SK-N-SH treated with all-trans-retinoic acid at 6 μM for 48 hours (cell line): Measurements from ENCODE around the gene PBX1.
A peak's percentile ranks its signal among the peaks of the same experiment; 100 is the strongest.

Experiments used
- ATAC-seq: fragments of 200-7000 bp; cut with Tn5 transposase; 3 replicates; pipeline ENCODE4 v1.9.1; 2020; ENCODE audit warnings: mild to moderate bottlenecking, moderate library complexity
- CREB5 ChIP-seq: fragments of 250-450 bp; sonication (Bioruptor Pico); IDR thresholded peaks from 2 replicates; pipeline ENCODE4 v1.5.1; 2020; ENCODE audit warnings: low read depth, mild to moderate bottlenecking, moderate library complexity
- CSDC2 ChIP-seq: fragments of 250-450 bp; sonication (Bioruptor Pico); IDR thresholded peaks from 2 replicates; pipeline ENCODE4 v1.5.0; 2020; ENCODE audit warnings: mild to moderate bottlenecking, moderate library complexity
- GLIS3 ChIP-seq: fragments of 250-450 bp; sonication (Bioruptor Pico); IDR thresholded peaks from 2 replicates; pipeline ENCODE4 v1.5.0; 2020; ENCODE audit warnings: mild to moderate bottlenecking, moderate library complexity
- ISL1 ChIP-seq: fragments of 250-450 bp; sonication (Bioruptor Pico); IDR thresholded peaks from 2 replicates; pipeline ENCODE4 v2.1.2; 2022; ENCODE audit warnings: mild to moderate bottlenecking, moderate library complexity
- OSR1 ChIP-seq: fragments of 250-450 bp; sonication (Bioruptor Pico); IDR thresholded peaks from 2 replicates; pipeline ENCODE4 v1.8.0; 2022; ENCODE audit warnings: moderate library complexity, mild to moderate bottlenecking, inconsistent platforms
- PATZ1 ChIP-seq: fragments of 250-450 bp; sonication (Bioruptor Pico); IDR thresholded peaks from 2 replicates; pipeline ENCODE4 v1.8.0; 2020; ENCODE audit warnings: mild to moderate bottlenecking, moderate library complexity, borderline replicate concordance
- POU6F1 ChIP-seq: fragments of 250-450 bp; sonication (Bioruptor Pico); IDR thresholded peaks from 2 replicates; pipeline ENCODE4 v1.8.0; 2021; ENCODE audit warnings: low read depth, mild to moderate bottlenecking, moderate library complexity, borderline replicate concordance
- PPARA ChIP-seq: fragments of 250-450 bp; sonication (Bioruptor Pico); IDR thresholded peaks from 2 replicates; pipeline ENCODE4 v1.5.0; 2020; ENCODE audit warnings: mild to moderate bottlenecking, borderline replicate concordance
- TCF4 ChIP-seq: fragments of 250-450 bp; sonication (Bioruptor Pico); IDR thresholded peaks from 2 replicates; pipeline ENCODE4 v1.8.0; 2021; ENCODE audit warnings: mild to moderate bottlenecking, moderate library complexity, borderline replicate concordance
- TOX ChIP-seq: fragments of 250-450 bp; sonication (Bioruptor Pico); IDR thresholded peaks from 2 replicates; pipeline ENCODE4 v1.8.0; 2021; ENCODE audit warnings: mild to moderate bottlenecking, moderate library complexity, borderline replicate concordance
- TSHZ2 ChIP-seq: fragments of 250-450 bp; sonication (Bioruptor Pico); IDR thresholded peaks from 2 replicates; pipeline ENCODE4 v1.5.0; 2020; ENCODE audit warnings: mild to moderate bottlenecking, moderate library complexity
- ZFP30 ChIP-seq: fragments of 450-650 bp; formaldehyde crosslinking; IDR thresholded peaks from 2 replicates; pipeline ENCODE4 v1.5.0; 2022; ENCODE audit warnings: mild to moderate bottlenecking, moderate library complexity
- ZNF565 ChIP-seq: fragments of 450-650 bp; formaldehyde crosslinking; conservative IDR thresholded peaks from 2 replicates; pipeline ENCODE4 v1.5.0; 2020; ENCODE audit warnings: low read depth, mild to moderate bottlenecking, moderate library complexity
- ZNF70 ChIP-seq: fragments of 450-650 bp; formaldehyde crosslinking; IDR thresholded peaks from 2 replicates; pipeline ENCODE4 v1.5.0; 2020; ENCODE audit warnings: mild to moderate bottlenecking, moderate library complexity

The PBX1 gene

GRCh38 chr1:164583835-164584539 lies 25.0 kb downstream of the PBX1 start:
- ATAC-seq = no peak
- no peak for TF ChIP-seq TSHZ2 (CRISPR knock-in tag)
- no peak for TF ChIP-seq ZFP30
- TF ChIP-seq POU6F1 (CRISPR knock-in tag) = no peak
- no peak for TF ChIP-seq CSDC2 (CRISPR knock-in tag)
- TF ChIP-seq PPARA (CRISPR knock-in tag) = no peak

GRCh38 chr1:164586591-164586990 lies 27.6 kb downstream of the PBX1 start:
- TF ChIP-seq CSDC2 (CRISPR knock-in tag) (no peak), ZNF565 (CRISPR knock-in tag) (no peak), PATZ1 (CRISPR knock-in tag) (no peak), ISL1 (CRISPR knock-in tag) (no peak), PPARA (CRISPR knock-in tag) (no peak), ZFP30 (no peak), CREB5 (no peak)
- ATAC-seq = no peak

- ATAC-seq = peak; percentile 13; the same call in 2 of the 3 replicates
- TF ChIP-seq CREB5 = no peak
- TF ChIP-seq OSR1 = no peak
- TF ChIP-seq GLIS3 (CRISPR knock-in tag) = no peak
- TF ChIP-seq ZNF70 (CRISPR knock-in tag) = no peak
- TF ChIP-seq PPARA (CRISPR knock-in tag) = no peak
- TF ChIP-seq TOX (CRISPR knock-in tag) = no peak
- no peak for TF ChIP-seq TCF4 (CRISPR knock-in tag)
- TF ChIP-seq POU6F1 (CRISPR knock-in tag) = no peak
These were observed 28.9 kb downstream of the PBX1 start for GRCh38 chr1:164587617-164588501.
